SK-N-SH treated with all-trans-retinoic acid at 6 μM for 48 hours (cell line): ENCODE data around the gene FARP1.

Experiments used
- ATAC-seq: fragments of 200-7000 bp; cut with Tn5 transposase; 3 replicates; pipeline ENCODE4 v1.9.1; 2020; ENCODE audit warnings: mild to moderate bottlenecking, moderate library complexity
- ARNTL ChIP-seq: fragments of 450-650 bp; formaldehyde crosslinking; IDR thresholded peaks from 2 replicates; pipeline ENCODE4 v1.5.0; 2020; ENCODE audit warnings: low read depth, mild to moderate bottlenecking, moderate library complexity, borderline replicate concordance
- CSRNP3 ChIP-seq: fragments of 250-450 bp; sonication (Bioruptor Pico); IDR thresholded peaks from 2 replicates; pipeline ENCODE4 v1.5.1; 2021; ENCODE audit warnings: mild to moderate bottlenecking, moderate library complexity
- GLIS3 ChIP-seq: fragments of 250-450 bp; sonication (Bioruptor Pico); IDR thresholded peaks from 2 replicates; pipeline ENCODE4 v1.5.0; 2020; ENCODE audit warnings: mild to moderate bottlenecking, moderate library complexity
- ISL1 ChIP-seq: fragments of 250-450 bp; sonication (Bioruptor Pico); IDR thresholded peaks from 2 replicates; pipeline ENCODE4 v2.1.2; 2022; ENCODE audit warnings: mild to moderate bottlenecking, moderate library complexity
- OSR1 ChIP-seq: fragments of 250-450 bp; sonication (Bioruptor Pico); IDR thresholded peaks from 2 replicates; pipeline ENCODE4 v1.8.0; 2022; ENCODE audit warnings: moderate library complexity, mild to moderate bottlenecking, inconsistent platforms
- PPARA ChIP-seq: fragments of 250-450 bp; sonication (Bioruptor Pico); IDR thresholded peaks from 2 replicates; pipeline ENCODE4 v1.5.0; 2020; ENCODE audit warnings: mild to moderate bottlenecking, borderline replicate concordance
- RARB ChIP-seq: fragments of 250-450 bp; sonication (Bioruptor Pico); IDR thresholded peaks from 2 replicates; pipeline ENCODE4 v1.8.0; 2021; ENCODE audit warnings: mild to moderate bottlenecking, moderate library complexity
- SNAI2 ChIP-seq: fragments of 250-450 bp; sonication (Bioruptor Pico); IDR thresholded peaks from 2 replicates; pipeline ENCODE4 v1.5.0; 2020; ENCODE audit warnings: mild to moderate bottlenecking, moderate library complexity
- TCF4 ChIP-seq: fragments of 250-450 bp; sonication (Bioruptor Pico); IDR thresholded peaks from 2 replicates; pipeline ENCODE4 v1.8.0; 2021; ENCODE audit warnings: mild to moderate bottlenecking, moderate library complexity, borderline replicate concordance
- TOX ChIP-seq: fragments of 250-450 bp; sonication (Bioruptor Pico); IDR thresholded peaks from 2 replicates; pipeline ENCODE4 v1.8.0; 2021; ENCODE audit warnings: mild to moderate bottlenecking, moderate library complexity, borderline replicate concordance
- TSHZ2 ChIP-seq: fragments of 250-450 bp; sonication (Bioruptor Pico); IDR thresholded peaks from 2 replicates; pipeline ENCODE4 v1.5.0; 2020; ENCODE audit warnings: mild to moderate bottlenecking, moderate library complexity
- ZC3H10 ChIP-seq: fragments of 250-450 bp; sonication (Bioruptor Pico); IDR thresholded peaks from 2 replicates; pipeline ENCODE4 v1.5.1; 2021; ENCODE audit warnings: mild to moderate bottlenecking, moderate library complexity
- ZFP3 ChIP-seq: fragments of 250-450 bp; sonication (Bioruptor Pico); IDR thresholded peaks from 2 replicates; pipeline ENCODE4 v1.5.0; 2020; ENCODE audit warnings: mild to moderate bottlenecking, moderate library complexity
- ZFP30 ChIP-seq: fragments of 450-650 bp; formaldehyde crosslinking; IDR thresholded peaks from 2 replicates; pipeline ENCODE4 v1.5.0; 2022; ENCODE audit warnings: mild to moderate bottlenecking, moderate library complexity
- ZNF565 ChIP-seq: fragments of 450-650 bp; formaldehyde crosslinking; conservative IDR thresholded peaks from 2 replicates; pipeline ENCODE4 v1.5.0; 2020; ENCODE audit warnings: low read depth, mild to moderate bottlenecking, moderate library complexity
- ZNF8 ChIP-seq: fragments of 450-650 bp; formaldehyde crosslinking; IDR thresholded peaks from 2 replicates; pipeline ENCODE4 v1.5.0; 2020; ENCODE audit warnings: mild to moderate bottlenecking, moderate library complexity
- TF ChIP-seq, protein P1 (sequence below): fragments of 250-450 bp; sonication (Bioruptor Pico); IDR thresholded peaks from 2 replicates; pipeline ENCODE4 v1.8.0; 2021; ENCODE audit warnings: low read depth, mild to moderate bottlenecking, moderate library complexity, borderline replicate concordance
- TF ChIP-seq, protein P2 (sequence below): fragments of 250-450 bp; sonication (Bioruptor Pico); IDR thresholded peaks from 2 replicates; pipeline ENCODE4 v1.5.1; 2020; ENCODE audit warnings: low read depth, mild to moderate bottlenecking, moderate library complexity
- TF ChIP-seq, protein P3 (sequence below): fragments of 250-450 bp; sonication (Bioruptor Pico); IDR thresholded peaks from 2 replicates; pipeline ENCODE4 v1.8.0; 2020; ENCODE audit warnings: mild to moderate bottlenecking, moderate library complexity, borderline replicate concordance

FARP1 gene

DNA sequence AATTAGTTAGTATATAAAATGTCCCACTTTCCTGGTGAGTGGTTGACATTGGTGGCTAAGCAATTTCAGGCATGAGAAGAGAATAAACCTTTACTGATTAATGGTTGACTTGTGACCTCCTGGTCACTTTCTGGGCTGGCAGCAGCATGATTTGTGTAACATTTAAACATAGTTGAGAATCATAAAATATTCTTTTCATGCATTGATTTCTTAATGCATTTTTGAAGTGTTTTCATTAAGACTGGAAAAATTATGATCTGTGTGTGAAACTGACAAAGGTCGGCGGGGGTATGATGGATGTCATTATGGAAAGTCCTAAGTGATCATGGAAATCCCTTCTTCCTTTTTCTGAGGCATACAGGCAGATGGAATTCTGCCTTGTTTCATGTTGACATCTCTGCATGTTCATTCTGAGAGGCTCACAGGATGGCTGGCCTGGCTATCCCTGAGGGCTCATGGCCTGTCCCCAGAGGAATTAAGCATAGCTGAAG lies 132.8 kb downstream of the FARP1 start:
- ATAC-seq, result peak; percentile 33; the same call in 1 of the 3 replicates
- TF ChIP-seq, protein P1, sequence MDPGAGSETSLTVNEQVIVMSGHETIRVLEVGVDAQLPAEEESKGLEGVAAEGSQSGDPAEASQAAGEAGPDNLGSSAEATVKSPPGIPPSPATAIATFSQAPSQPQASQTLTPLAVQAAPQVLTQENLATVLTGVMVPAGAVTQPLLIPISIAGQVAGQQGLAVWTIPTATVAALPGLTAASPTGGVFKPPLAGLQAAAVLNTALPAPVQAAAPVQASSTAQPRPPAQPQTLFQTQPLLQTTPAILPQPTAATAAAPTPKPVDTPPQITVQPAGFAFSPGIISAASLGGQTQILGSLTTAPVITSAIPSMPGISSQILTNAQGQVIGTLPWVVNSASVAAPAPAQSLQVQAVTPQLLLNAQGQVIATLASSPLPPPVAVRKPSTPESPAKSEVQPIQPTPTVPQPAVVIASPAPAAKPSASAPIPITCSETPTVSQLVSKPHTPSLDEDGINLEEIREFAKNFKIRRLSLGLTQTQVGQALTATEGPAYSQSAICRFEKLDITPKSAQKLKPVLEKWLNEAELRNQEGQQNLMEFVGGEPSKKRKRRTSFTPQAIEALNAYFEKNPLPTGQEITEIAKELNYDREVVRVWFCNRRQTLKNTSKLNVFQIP (CRISPR knock-in tag), result no peak
- peak; percentile 62 for TF ChIP-seq ISL1 (CRISPR knock-in tag)

DNA sequence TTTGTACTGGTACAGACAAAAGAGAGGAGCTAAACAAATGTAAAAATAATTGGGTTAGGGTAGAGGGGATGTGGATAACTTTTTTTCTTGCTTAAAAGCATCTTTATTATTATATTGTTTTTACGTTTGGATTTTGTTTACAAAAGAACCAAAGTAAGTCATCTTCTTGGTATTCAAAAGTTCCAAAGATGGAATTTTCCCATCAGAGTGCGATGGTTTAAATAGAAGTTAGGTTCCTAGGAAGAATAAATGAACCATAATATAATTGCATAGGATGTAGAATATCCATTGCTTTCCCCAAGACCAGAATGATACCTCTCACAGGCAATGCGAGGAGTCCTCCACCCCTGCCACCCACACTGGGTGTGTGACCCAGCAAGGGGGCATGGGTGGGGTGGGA lies 133.6 kb downstream of the FARP1 start:
- no peak for TF ChIP-seq ZNF565
- no peak for TF ChIP-seq TOX (CRISPR knock-in tag)
- no peak for TF ChIP-seq TCF4 (CRISPR knock-in tag)
- no peak for TF ChIP-seq SNAI2 (CRISPR knock-in tag)
- no peak for TF ChIP-seq OSR1
- TF ChIP-seq CSRNP3 (CRISPR knock-in tag), result no peak
- TF ChIP-seq ARNTL (CRISPR knock-in tag), result no peak

GRCh38 chr13:98278068-98278724 lies 135.3 kb downstream of the FARP1 start:
- no peak for ATAC-seq
- no peak for TF ChIP-seq ZC3H10 (CRISPR knock-in tag)
- TF ChIP-seq, protein P1 (CRISPR knock-in tag), result no peak
- TF ChIP-seq PPARA (CRISPR knock-in tag), result no peak
- no peak for TF ChIP-seq GLIS3 (CRISPR knock-in tag)
- TF ChIP-seq TCF4 (CRISPR knock-in tag), result no peak
- TF ChIP-seq, protein P2, sequence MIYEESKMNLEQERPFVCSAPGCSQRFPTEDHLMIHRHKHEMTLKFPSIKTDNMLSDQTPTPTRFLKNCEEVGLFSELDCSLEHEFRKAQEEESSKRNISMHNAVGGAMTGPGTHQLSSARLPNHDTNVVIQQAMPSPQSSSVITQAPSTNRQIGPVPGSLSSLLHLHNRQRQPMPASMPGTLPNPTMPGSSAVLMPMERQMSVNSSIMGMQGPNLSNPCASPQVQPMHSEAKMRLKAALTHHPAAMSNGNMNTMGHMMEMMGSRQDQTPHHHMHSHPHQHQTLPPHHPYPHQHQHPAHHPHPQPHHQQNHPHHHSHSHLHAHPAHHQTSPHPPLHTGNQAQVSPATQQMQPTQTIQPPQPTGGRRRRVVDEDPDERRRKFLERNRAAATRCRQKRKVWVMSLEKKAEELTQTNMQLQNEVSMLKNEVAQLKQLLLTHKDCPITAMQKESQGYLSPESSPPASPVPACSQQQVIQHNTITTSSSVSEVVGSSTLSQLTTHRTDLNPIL, result no peak
- TF ChIP-seq ZFP30 (CRISPR knock-in tag), result no peak
- TF ChIP-seq TSHZ2, result no peak
- TF ChIP-seq TOX (CRISPR knock-in tag), result no peak
- no peak for TF ChIP-seq ZNF565
- no peak for TF ChIP-seq SNAI2 (CRISPR knock-in tag)
- TF ChIP-seq, protein P3, sequence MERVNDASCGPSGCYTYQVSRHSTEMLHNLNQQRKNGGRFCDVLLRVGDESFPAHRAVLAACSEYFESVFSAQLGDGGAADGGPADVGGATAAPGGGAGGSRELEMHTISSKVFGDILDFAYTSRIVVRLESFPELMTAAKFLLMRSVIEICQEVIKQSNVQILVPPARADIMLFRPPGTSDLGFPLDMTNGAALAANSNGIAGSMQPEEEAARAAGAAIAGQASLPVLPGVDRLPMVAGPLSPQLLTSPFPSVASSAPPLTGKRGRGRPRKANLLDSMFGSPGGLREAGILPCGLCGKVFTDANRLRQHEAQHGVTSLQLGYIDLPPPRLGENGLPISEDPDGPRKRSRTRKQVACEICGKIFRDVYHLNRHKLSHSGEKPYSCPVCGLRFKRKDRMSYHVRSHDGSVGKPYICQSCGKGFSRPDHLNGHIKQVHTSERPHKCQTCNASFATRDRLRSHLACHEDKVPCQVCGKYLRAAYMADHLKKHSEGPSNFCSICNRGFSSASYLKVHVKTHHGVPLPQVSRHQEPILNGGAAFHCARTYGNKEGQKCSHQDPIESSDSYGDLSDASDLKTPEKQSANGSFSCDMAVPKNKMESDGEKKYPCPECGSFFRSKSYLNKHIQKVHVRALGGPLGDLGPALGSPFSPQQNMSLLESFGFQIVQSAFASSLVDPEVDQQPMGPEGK (CRISPR knock-in tag), result no peak
- TF ChIP-seq OSR1, result no peak
- TF ChIP-seq CSRNP3 (CRISPR knock-in tag), result no peak
- TF ChIP-seq RARB (CRISPR knock-in tag), result no peak
- no peak for TF ChIP-seq ZNF8 (CRISPR knock-in tag)
- TF ChIP-seq ZFP3 (CRISPR knock-in tag), result no peak

More for the DNA sequence above, 133.6 kb downstream of the FARP1 start:
- no peak for ATAC-seq
